PC-9 (cell line): ENCODE results near the gene PRKCA. TPM values are rescaled to one million over a fixed set of nuclear protein-coding genes. Genes with fewer than 3 reads are reported as not detected.

Experiments
- BruUV-seq: library from RNA; stranded (reverse); fragments of 400-500 nt; replicated peaks from 2 replicates; lab custom pipeline; 2021; lab: Mats Ljungman, UMichigan
- CTCF ChIA-PET: fragments of 300-600 bp; sonication (Branson Sonifier 250); formaldehyde crosslinking; loops from one replicate; lab custom pipeline; 2022; ENCODE audit warnings: antibody characterized with exemption; lab: Charles Lee
- POLR2A ChIA-PET: fragments of 300-600 bp; sonication (Branson Sonifier 250); formaldehyde crosslinking; loops from one replicate; lab custom pipeline; 2022; ENCODE audit warnings: antibody characterized with exemption; ENCODE audit not compliant: unreplicated experiment; lab: Charles Lee
- DNase-seq, 2 experiments: peaks; one replicate each; pipeline versions ENCODE4 v3.0.0 to v3.0.0-alpha.2; 2015 to 2022; ENCODE audit warnings: mixed read lengths in 1 of 2
- H2AFZ ChIP-seq: fragments of 200-600 bp; sonication (generic); 2 replicates; pipeline ENCODE4 v1.8.1; 2017; ENCODE audit warnings: antibody characterized with exemption
- H3F3A ChIP-seq: fragments of 200-600 bp; sonication (generic); 2 replicates; pipeline ENCODE4 v1.8.1; 2017; ENCODE audit warnings: antibody characterized with exemption, mild to moderate bottlenecking, low read depth; ENCODE audit not compliant: insufficient read depth
- H3K27ac ChIP-seq: fragments of 200-600 bp; sonication (generic); 2 replicates; pipeline ENCODE4 v1.6.1; 2016; ENCODE audit warnings: mixed run types
- H3K27me3 ChIP-seq: fragments of 200-600 bp; sonication (generic); 2 replicates; pipeline ENCODE4 v1.6.1; 2016; ENCODE audit warnings: low read depth, mixed run types; ENCODE audit not compliant: insufficient read depth
- H3K36me3 ChIP-seq: fragments of 200-600 bp; sonication (generic); 2 replicates; pipeline ENCODE4 v1.6.1; 2016; ENCODE audit warnings: low read depth, mixed run types
- H3K4me1 ChIP-seq: fragments of 200-600 bp; sonication (generic); replicated peaks from 2 replicates; pipeline ENCODE4 v1.6.1; 2016; ENCODE audit warnings: mixed run types; ENCODE audit not compliant: insufficient read depth
- H3K4me2 ChIP-seq: fragments of 200-600 bp; sonication (generic); 2 replicates; pipeline ENCODE4 v1.6.1; 2017; ENCODE audit warnings: mixed run types
- H3K4me3 ChIP-seq: fragments of 200-600 bp; sonication (generic); 2 replicates; pipeline ENCODE4 v1.6.1; 2016; ENCODE audit warnings: mixed run types
- H3K79me2 ChIP-seq: fragments of 200-600 bp; sonication (generic); 2 replicates; pipeline ENCODE4 v1.6.1; 2017; ENCODE audit warnings: low read depth, mixed run types
- H3K9me2 ChIP-seq: fragments of 200-600 bp; sonication (generic); 2 replicates; pipeline ENCODE4 v1.8.1; 2017; ENCODE audit warnings: mild to moderate bottlenecking; ENCODE audit not compliant: insufficient read depth
- H3K9me3 ChIP-seq: fragments of 200-600 bp; sonication (generic); 2 replicates; pipeline ENCODE4 v1.8.1; 2016; ENCODE audit warnings: low read depth; ENCODE audit not compliant: insufficient read depth
- H4K20me1 ChIP-seq: fragments of 200-600 bp; sonication (generic); 2 replicates; pipeline ENCODE4 v1.8.1; 2017; ENCODE audit not compliant: insufficient read depth
- EZH2 ChIP-seq: fragments of 200-600 bp; sonication (generic); IDR thresholded peaks from 2 replicates; pipeline ENCODE4 v1.8.0; 2017; ENCODE audit warnings: antibody characterized with exemption, low read depth
- intact Hi-C: fragments of 100-400 bp; cut with micrococcal nuclease; formaldehyde crosslinking; loops from one replicate; pipeline ENCODE4 v1.10.0; 2022; ENCODE audit not compliant: unreplicated experiment
- total RNA-seq: library from RNA; stranded (reverse); gene quantifications from 2 replicates; pipeline ENCODE4 v1.2.3, GENCODE V29; 2021
- TF ChIP-seq, protein P1 (sequence below): fragments of 200-600 bp; sonication (generic); conservative IDR thresholded peaks from 2 replicates; pipeline ENCODE4 v1.6.1; 2017; ENCODE audit warnings: mixed run types, antibody characterized with exemption, mild to moderate bottlenecking, moderate library complexity

The PRKCA gene
- total RNA-seq, 1 experiment from 2014 or later: 23.1 TPM

DNA sequence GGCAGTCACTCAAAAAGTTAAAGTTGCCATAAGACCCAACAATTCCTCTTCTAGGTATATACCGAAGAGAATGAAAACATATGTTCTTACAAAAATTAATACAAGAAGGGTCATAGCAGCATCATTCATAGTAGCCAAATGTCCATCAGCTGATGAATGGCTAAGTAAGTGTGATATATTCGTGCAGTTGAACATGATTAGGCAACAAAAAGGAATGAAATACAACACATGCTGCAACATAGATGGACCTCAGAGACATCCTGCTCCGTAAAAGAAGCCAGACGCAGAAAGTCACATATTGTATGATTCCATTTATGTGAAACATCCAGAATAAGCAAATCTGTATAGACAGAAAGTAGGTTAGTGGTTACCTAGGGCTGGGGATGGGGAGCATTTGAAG lies 303.1 kb downstream of the PRKCA start:
- ChIA-PET POLR2A (no interaction called here), CTCF (no interaction called here)
- H3F3A ChIP-seq: no peaks in the 10 kb centered on the region
- no peak overlapping the region for H3K27ac ChIP-seq
- H3K9me2 ChIP-seq: no peaks in the 10 kb centered on the region
- no peak for DNase-seq
- H3K79me2 ChIP-seq: no peaks in the 10 kb centered on the region
- H3K9me3 ChIP-seq: no peaks in the 10 kb centered on the region
- intact Hi-C loops: no loop called here
- H3K4me3 ChIP-seq: no peak overlapping the region
- no peaks in the 10 kb centered on the region for H3K36me3 ChIP-seq
- no peaks in the 10 kb centered on the region for H3K27me3 ChIP-seq
- H3K4me2 ChIP-seq: no peak overlapping the region
- H2AFZ ChIP-seq: no peak overlapping the region
- no TSS peak for BruUV-seq
- H4K20me1 ChIP-seq: no peaks in the 10 kb centered on the region
- TF ChIP-seq, protein P1, sequence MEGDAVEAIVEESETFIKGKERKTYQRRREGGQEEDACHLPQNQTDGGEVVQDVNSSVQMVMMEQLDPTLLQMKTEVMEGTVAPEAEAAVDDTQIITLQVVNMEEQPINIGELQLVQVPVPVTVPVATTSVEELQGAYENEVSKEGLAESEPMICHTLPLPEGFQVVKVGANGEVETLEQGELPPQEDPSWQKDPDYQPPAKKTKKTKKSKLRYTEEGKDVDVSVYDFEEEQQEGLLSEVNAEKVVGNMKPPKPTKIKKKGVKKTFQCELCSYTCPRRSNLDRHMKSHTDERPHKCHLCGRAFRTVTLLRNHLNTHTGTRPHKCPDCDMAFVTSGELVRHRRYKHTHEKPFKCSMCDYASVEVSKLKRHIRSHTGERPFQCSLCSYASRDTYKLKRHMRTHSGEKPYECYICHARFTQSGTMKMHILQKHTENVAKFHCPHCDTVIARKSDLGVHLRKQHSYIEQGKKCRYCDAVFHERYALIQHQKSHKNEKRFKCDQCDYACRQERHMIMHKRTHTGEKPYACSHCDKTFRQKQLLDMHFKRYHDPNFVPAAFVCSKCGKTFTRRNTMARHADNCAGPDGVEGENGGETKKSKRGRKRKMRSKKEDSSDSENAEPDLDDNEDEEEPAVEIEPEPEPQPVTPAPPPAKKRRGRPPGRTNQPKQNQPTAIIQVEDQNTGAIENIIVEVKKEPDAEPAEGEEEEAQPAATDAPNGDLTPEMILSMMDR: no peak
- TF ChIP-seq EZH2: no peak
- H3K4me1 ChIP-seq: no peaks in the 10 kb centered on the region

DNA sequence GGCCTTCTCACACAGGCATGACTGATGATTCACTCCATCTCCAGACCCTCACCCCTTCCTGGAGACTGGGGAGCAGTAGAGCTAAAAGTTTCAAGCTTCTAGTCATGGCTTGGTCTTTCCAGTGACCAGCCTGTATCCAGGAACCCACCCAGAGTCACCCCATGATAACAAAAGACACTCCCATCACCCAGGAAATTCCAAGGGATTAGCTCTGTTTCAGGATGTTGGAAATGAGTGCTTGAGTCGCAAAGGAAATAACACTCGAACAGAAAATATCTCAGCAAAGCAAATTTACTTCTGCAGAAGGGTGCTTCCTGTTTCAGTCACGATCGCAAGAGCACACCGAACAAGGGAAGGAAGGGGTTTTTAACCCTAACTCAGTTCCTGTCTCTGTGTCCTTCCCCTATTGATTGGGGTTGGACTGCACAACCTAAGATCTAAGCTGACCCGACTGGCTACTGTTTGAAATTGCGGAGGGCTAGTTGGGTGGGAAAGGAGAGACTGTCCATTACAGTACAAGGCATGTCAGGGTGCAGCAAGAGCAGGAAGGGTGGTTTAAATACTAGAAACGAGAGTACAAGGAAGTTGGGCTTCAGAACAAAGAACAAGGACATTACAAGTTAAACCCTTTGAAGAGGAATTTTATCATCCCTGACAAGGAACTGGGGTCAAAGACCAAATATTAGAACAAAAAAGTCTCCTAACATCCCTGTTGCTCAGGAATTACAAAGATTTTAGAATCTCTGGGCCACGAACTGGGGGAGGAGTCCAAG lies 308.1 kb downstream of the PRKCA start:
- H2AFZ ChIP-seq: no peak overlapping the region
- H3K27me3 ChIP-seq: no peaks in the 10 kb centered on the region
- BruUV-seq: no TSS peak
- no peaks in the 10 kb centered on the region for H3K79me2 ChIP-seq
- H3K4me1 ChIP-seq: no peaks in the 10 kb centered on the region
- no peaks in the 10 kb centered on the region for H3K9me3 ChIP-seq
- H4K20me1 ChIP-seq: no peaks in the 10 kb centered on the region
- POLR2A ChIA-PET: no interaction called here
- no peaks in the 10 kb centered on the region for H3F3A ChIP-seq
- DNase-seq: no peak
- H3K4me2 ChIP-seq: no peak overlapping the region
- no peaks in the 10 kb centered on the region for H3K9me2 ChIP-seq
- H3K36me3 ChIP-seq: no peaks in the 10 kb centered on the region
- no peak overlapping the region for H3K4me3 ChIP-seq
- no peak for TF ChIP-seq EZH2
- TF ChIP-seq, protein P1: no peak
- intact Hi-C loops: no loop called here
- CTCF ChIA-PET: no interaction called here
- H3K27ac ChIP-seq: no peak overlapping the region

DNA sequence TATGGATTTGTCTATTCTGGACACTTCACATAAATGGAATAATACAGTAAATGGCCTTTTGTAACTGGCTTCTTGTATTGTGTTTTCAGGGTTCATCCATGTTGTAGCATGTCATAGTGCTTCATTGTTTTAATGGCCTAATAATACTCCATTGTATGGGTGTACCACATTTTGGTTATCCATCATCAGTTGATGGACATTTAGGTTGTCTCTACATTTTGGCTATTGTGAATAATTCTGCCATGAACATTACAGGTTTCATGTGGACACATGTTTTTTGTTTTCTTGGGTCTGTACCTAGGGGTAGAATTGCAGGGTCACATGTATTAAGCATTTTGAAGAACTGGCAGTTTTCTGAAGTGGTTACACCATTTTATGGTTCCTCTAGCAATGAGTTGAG lies 309.0 kb downstream of the PRKCA start:
- DNase-seq: no peak
- no peaks in the 10 kb centered on the region for H3K36me3 ChIP-seq
- no TSS peak for BruUV-seq
- H4K20me1 ChIP-seq: no peaks in the 10 kb centered on the region
- no peaks in the 10 kb centered on the region for H3K27me3 ChIP-seq
- H3K4me1 ChIP-seq: no peaks in the 10 kb centered on the region
- no peak overlapping the region for H2AFZ ChIP-seq
- no peaks in the 10 kb centered on the region for H3F3A ChIP-seq
- no peak for TF ChIP-seq EZH2
- TF ChIP-seq, protein P1: no peak
- ChIA-PET POLR2A (no interaction called here), CTCF (no interaction called here)
- H3K4me2 ChIP-seq: no peak overlapping the region
- H3K9me3 ChIP-seq: no peaks in the 10 kb centered on the region
- H3K27ac ChIP-seq: no peak overlapping the region
- H3K9me2 ChIP-seq: no peaks in the 10 kb centered on the region
- no peaks in the 10 kb centered on the region for H3K79me2 ChIP-seq
- intact Hi-C loops: no loop called here
- no peak overlapping the region for H3K4me3 ChIP-seq
